Activated CD8-positive, alpha-beta memory T cell treated with anti-CD3 and anti-CD28 coated beads, Interleukin-2, amount 10 ng/mL, durations not matched to agents 7 days and 5 days (primary cell): ENCODE measurements around the gene SGPL1. TPM values are rescaled to one million over a fixed set of nuclear protein-coding genes. Genes with fewer than 3 reads are reported as not detected.

ENCODE experiments used
- ATAC-seq: fragments of 150-1000 bp; cut with Tn5 transposase; one replicate; pipeline ENCODE4 v1.10.0; 2021; ENCODE audit warnings: moderate library complexity
- CTCF ChIA-PET: fragments of 350-600 bp; sonication (Branson Sonifier 250); formaldehyde crosslinking; loops from one replicate; lab custom pipeline; 2021; ENCODE audit warnings: antibody characterized with exemption; lab: Charles Lee
- DNase-seq: peaks from one replicate; pipeline ENCODE4 v3.0.0-alpha.2; 2020
- H3K27ac Mint-ChIP-seq: one replicate; pipeline ENCODE4 v1.8.0; 2021; ENCODE audit warnings: mild to moderate bottlenecking, mixed read lengths
- H3K27me3 Mint-ChIP-seq: one replicate; pipeline ENCODE4 v1.8.0; 2021; ENCODE audit warnings: mixed read lengths
- H3K36me3 Mint-ChIP-seq: one replicate; pipeline ENCODE4 v1.8.0; 2021; ENCODE audit warnings: mild to moderate bottlenecking, mixed read lengths
- H3K4me1 Mint-ChIP-seq: one replicate; pipeline ENCODE4 v1.8.0; 2021; ENCODE audit warnings: mixed read lengths
- H3K4me3 Mint-ChIP-seq: one replicate; pipeline ENCODE4 v1.8.0; 2021; ENCODE audit warnings: mild to moderate bottlenecking, moderate library complexity, mixed read lengths
- H3K9me3 Mint-ChIP-seq: one replicate; pipeline ENCODE4 v1.8.0; 2022; ENCODE audit warnings: low read depth, mixed read lengths
- total RNA-seq, 2 experiments: library from RNA; stranded (reverse); gene quantifications; one replicate each; pipeline ENCODE4 v1.2.3, GENCODE V29; 2021

The SGPL1 gene
- total RNA-seq, 2 experiments from 2014 or later: 22.5 to 29.3 TPM

DNA sequence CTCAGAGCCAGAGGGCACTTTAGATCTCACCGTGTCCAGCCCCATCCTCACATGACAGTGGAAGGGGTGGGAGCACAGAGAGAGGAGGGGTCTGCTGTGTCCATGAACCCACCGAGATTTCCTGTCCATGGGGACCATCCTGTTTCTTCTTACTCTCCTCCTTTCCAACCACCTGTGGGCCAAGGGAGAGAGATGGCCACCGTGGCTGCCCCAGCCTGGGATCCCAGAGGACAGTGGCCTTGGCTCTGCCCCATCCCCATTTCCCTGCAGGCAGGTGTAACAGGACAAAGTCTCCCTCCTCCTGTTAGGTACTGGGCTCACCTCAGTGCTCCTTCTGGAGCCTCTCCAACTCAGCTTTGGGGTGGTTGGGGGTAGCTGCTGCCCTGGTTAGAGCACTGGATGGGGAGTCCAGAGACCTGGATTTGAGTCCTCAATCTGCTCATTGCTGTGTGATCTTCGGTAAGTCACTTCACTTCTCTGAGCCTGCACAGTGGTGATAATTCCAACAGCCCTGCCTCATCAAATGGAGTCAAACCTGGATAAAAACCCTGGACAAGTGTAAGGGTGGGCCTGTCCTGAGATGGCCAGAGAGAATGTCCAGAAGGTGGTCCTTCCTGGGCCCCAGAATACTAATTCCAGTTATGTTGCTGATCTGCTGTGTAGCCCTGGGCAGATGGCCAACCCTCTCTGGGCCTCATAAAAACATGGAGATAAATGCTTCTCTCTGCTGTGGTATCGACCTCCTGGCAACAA is 90.5 kb downstream of the SGPL1 start:
- Mint-ChIP-seq H3K4me3 (no peak overlapping the region), H3K27me3 (peaks cover 3% of the 10 kb centered on the region), H3K4me1 (no peaks in the 10 kb centered on the region), H3K27ac (no peak overlapping the region), H3K9me3 (no peaks in the 10 kb centered on the region), H3K36me3 (no peaks in the 10 kb centered on the region)
- ATAC-seq: no peak
- DNase-seq: no peak
- CTCF ChIA-PET: interaction anchor here (0.6 to 1.2 kb wide), 3 partner anchors 17 to 28 kb away, joined by 3 read pairs; no protein-coding TSS in a partner anchor

DNA sequence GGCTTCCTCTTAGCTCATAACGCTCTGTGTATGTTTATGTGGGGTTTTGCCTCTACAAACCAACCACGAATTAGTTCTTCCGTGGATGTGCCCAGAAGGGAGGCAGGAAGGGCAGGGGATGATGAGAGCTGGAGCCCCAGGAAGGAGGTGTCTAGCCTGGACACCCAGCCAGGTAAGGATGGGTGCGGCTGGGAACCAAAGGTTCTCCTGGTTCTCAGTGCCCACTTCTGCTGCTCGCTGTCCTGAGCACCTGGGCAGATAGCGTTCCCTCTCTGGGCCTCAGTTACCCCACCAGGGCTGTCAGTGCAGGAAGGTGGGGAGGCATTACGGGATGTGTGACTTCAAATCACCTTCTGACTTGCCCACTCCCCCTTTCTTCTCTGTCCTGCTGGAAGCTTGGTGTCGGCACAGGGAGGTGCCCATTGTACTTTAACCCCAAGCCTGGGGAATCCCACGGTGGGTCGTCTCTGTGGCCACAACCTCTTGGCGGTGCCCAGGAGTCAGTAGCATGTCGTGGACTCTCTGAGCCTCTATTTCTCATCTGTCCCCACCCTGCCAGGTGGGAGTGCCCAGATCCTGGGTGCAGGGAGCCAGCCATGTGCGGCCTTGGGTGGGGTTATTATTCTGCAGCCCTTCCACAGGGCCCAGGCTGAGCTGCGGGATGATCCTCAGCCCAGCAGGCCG is 91.3 kb downstream of the SGPL1 start:
- CTCF ChIA-PET: interaction anchor here (0.6 to 1.2 kb wide), 2 partner anchors 16 to 23 kb away, joined by 3 read pairs; no protein-coding TSS in a partner anchor
- ATAC-seq: no peak
- H3K36me3 Mint-ChIP-seq: no peaks in the 10 kb centered on the region

DNA sequence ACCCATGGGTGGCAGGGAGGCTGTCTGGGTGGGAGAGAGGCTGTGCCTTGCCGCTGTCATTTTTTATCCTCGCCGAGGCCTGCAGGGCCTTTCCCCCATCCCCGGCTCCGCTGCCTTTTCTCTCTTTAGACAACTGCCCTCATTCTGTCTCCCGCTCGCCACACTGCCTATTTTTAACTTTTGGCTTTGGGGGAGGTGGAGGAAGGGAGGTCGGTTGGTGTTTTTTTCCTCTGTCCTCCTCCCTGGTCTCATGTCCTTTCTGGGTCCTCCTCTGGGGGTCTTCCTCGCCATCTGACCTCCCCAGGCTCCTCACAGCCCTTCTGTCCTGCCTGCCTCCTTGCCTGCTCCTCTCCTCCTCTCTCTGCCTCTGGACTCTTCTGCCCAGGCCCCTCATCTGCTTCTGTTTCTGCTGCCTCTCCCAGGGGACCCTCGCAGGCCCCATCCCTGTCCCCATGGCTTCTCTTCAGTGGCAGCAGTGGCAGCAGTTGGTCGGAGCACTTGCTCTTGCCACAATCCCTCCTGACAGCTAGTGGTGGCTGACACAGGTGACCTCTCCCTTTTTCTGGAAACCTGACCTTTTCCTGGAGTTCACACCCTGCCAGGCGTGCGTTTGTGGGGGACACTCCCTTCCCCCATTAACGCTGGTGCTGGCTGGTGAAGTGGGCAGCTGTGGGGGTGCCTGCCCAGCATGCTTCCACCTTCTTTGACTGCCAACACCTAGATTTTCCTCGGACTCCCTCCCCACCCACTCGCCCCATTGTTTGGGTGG is 92.1 kb downstream of the SGPL1 start:
- ATAC-seq (no peak), DNase-seq (no peak)
- H3K9me3 Mint-ChIP-seq: no peaks in the 10 kb centered on the region
- H3K27ac Mint-ChIP-seq: no peak overlapping the region
- peaks cover 3% of the 10 kb centered on the region for H3K27me3 Mint-ChIP-seq
- no peaks in the 10 kb centered on the region for H3K4me1 Mint-ChIP-seq
- CTCF ChIA-PET: no interaction called here
- no peak overlapping the region for H3K4me3 Mint-ChIP-seq
- no peaks in the 10 kb centered on the region for H3K36me3 Mint-ChIP-seq

More for the DNA sequence above, 91.3 kb downstream of the SGPL1 start:
- no peak overlapping the region for H3K4me3 Mint-ChIP-seq
- no peak overlapping the region for H3K27ac Mint-ChIP-seq
- no peaks in the 10 kb centered on the region for H3K9me3 Mint-ChIP-seq
- no peak for DNase-seq
- no peaks in the 10 kb centered on the region for H3K4me1 Mint-ChIP-seq
- peaks cover 3% of the 10 kb centered on the region for H3K27me3 Mint-ChIP-seq

DNA sequence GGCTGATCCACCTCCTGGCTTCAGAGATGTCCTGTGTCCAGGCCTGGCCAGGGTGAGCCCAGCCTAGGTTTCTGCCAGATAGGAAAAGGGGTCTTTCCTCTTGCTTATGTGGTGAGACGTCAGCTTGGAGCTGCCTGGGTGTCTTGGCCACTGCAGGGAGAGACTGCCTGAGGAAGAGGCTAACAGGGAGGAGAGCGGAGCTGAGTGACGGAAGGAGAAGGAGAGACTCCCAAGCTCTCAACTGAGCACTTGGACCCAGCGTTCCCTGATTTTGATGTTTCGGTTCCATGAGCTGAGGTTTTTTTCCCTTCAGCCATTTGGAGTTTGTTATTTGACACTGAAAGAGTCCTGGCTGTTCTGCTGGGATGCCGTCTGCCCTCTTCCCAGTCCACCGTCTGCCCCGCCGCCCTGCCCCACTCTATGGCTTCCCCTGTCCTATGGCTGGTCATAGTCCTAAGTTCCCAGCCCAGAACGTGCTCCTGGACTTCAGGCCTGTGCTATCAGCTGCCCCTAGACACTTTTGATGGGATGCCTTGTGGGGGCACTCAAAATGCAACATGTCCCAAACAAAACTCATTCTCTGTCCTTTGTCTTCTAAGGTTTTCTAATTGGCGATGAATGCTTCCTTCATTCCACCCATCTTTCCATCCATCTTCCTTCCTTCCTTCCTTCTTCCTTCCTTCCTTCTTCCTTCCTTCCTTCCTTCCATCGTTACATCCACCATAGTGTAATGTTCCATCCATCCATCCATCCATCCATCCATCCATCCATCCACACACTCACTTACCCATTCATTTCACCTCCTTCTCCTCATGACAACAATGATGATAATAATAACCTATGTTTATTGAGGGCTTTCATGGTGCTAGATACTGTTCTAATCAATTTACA is 92.9 kb downstream of the SGPL1 start:
- ATAC-seq: no peak
- Mint-ChIP-seq H3K27ac (no peak overlapping the region), H3K4me3 (no peak overlapping the region), H3K36me3 (no peaks in the 10 kb centered on the region), H3K27me3 (peaks cover 6% of the 10 kb centered on the region), H3K4me1 (no peaks in the 10 kb centered on the region), H3K9me3 (no peaks in the 10 kb centered on the region)
- CTCF ChIA-PET: no interaction called here
- DNase-seq: no peak

DNA sequence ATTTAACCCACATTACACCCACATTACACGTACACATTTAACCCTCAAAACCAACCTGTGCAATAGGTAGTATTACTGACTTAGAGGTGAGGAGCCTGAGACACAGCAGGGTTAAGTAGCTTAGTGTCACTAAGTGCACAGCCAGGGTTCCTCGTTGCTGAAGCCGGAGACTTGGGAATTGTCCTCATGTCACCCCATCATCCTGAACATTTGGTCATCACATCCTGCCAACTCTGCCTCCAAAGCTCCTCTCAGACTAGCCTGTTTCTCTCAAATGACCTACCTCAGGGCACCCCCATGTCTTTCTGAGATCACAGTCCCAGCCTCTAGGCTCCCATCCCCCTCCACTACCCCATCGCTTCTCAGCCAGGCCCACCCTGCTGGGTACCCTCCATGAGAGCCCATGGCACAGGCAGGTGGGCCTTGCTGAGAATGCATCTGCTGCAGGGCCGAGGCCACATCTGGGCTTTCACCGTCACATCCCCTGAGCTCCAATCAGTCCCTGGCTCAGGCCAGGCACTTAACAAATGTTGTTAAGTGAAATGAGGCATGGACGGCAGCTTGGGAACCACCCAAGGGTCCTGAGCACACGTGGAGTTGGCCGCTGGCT is 93.7 kb downstream of the SGPL1 start:
- H3K36me3 Mint-ChIP-seq: no peaks in the 10 kb centered on the region
- H3K27ac Mint-ChIP-seq: no peak overlapping the region
- H3K4me3 Mint-ChIP-seq: no peak overlapping the region
- peaks cover 6% of the 10 kb centered on the region for H3K27me3 Mint-ChIP-seq
- CTCF ChIA-PET: no interaction called here
- H3K4me1 Mint-ChIP-seq: no peaks in the 10 kb centered on the region
- ATAC-seq (no peak), DNase-seq (no peak)
- H3K9me3 Mint-ChIP-seq: no peaks in the 10 kb centered on the region

DNA sequence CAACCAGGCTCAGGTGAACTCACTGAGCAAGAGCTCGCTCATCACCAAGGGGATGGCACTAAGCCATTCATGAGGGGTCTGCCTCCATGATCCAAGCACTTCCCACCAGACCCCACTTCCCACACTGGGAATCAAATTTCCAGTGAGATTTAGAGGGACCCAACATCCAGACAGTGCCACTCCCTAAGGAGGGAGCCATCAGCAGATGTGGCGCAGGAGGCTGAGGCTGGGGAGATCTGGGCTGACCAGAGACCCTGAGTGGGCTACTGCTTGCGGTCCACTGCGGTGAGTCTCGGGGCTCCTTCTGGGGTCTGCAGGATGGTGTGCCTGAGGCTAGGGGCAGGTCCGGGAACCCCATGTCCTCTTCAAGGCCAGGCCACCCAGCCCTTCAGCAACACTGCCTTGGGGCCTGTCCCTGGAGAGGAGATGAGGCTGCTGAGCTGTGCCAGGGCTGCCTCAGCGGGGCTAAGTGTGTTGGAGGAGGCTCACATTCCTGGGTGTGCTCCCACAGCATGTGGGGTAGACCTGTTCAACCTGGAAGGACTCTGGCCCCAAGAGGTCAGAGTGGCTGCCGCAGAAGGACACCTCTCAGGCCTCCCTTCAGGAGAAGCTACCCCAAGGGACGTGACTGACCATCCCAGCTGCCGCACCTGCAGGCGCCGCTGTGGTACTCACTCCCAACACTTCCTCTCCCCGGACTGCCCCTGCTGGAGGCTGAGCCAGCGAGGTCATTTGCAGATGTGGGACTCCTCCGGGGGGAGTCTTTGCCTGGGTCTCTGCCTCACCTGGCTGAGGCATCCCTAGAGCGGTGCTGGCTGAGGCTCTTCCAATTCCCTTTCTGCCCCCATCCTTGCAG is 95.0 kb downstream of the SGPL1 start:
- H3K36me3 Mint-ChIP-seq: no peaks in the 10 kb centered on the region
- H3K4me1 Mint-ChIP-seq: no peaks in the 10 kb centered on the region
- no peak for DNase-seq
- H3K4me3 Mint-ChIP-seq: no peak overlapping the region
- CTCF ChIA-PET: no interaction called here
- peaks cover 4% of the 10 kb centered on the region for H3K27me3 Mint-ChIP-seq
- no peak for ATAC-seq
- no peak overlapping the region for H3K27ac Mint-ChIP-seq
- no peaks in the 10 kb centered on the region for H3K9me3 Mint-ChIP-seq

DNA sequence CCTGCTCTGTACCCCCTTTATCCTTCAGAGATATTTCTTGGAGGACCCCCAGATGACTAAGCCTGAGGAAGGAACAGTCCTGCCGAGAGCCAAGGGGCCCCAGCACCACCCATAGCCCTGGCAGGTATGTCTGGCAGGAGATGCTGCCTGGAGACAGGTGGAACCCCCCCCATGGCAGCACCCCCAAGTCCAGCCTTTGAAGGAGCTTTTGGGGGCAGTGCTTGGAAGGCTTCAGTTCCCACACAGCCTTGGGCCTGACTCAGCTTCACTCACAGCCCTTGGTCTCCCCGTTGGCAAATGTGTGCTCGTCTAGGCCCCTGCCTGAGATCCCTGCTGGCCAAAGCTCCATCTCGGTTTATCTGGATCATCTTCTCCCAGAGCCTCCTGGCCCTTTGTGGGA is 95.6 kb downstream of the SGPL1 start:
- H3K27ac Mint-ChIP-seq: no peak overlapping the region
- no peak overlapping the region for H3K4me3 Mint-ChIP-seq
- no peak for ATAC-seq
- CTCF ChIA-PET: no interaction called here
- DNase-seq: no peak
- no peaks in the 10 kb centered on the region for H3K4me1 Mint-ChIP-seq
- no peaks in the 10 kb centered on the region for H3K9me3 Mint-ChIP-seq
- no peaks in the 10 kb centered on the region for H3K36me3 Mint-ChIP-seq
- peaks cover 5% of the 10 kb centered on the region for H3K27me3 Mint-ChIP-seq

DNA sequence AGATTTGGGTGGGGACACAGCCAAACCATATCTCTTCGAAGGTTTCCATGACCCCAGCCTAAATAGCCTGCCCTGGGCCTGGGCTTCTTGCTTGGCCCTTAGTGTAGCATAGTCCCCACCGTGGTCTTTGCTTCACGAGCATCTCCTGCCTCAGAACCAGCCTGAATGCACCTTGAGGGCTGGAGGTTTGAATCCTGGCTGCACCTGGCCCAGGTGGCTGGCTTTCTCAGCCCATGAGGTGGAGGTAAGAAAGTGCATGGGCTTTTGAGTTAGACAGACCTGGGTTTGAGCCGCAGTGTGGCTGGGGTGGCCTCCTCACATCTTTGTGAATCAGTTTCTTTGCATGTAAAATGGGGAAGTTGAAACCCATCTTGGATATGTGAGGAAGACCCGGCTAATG is 96.8 kb downstream of the SGPL1 start:
- no peak for DNase-seq
- CTCF ChIA-PET: no interaction called here
- ATAC-seq: no peak
- Mint-ChIP-seq H3K27me3 (peaks cover 5% of the 10 kb centered on the region), H3K9me3 (no peaks in the 10 kb centered on the region), H3K4me3 (no peak overlapping the region), H3K36me3 (no peaks in the 10 kb centered on the region), H3K4me1 (no peaks in the 10 kb centered on the region), H3K27ac (no peak overlapping the region)

DNA sequence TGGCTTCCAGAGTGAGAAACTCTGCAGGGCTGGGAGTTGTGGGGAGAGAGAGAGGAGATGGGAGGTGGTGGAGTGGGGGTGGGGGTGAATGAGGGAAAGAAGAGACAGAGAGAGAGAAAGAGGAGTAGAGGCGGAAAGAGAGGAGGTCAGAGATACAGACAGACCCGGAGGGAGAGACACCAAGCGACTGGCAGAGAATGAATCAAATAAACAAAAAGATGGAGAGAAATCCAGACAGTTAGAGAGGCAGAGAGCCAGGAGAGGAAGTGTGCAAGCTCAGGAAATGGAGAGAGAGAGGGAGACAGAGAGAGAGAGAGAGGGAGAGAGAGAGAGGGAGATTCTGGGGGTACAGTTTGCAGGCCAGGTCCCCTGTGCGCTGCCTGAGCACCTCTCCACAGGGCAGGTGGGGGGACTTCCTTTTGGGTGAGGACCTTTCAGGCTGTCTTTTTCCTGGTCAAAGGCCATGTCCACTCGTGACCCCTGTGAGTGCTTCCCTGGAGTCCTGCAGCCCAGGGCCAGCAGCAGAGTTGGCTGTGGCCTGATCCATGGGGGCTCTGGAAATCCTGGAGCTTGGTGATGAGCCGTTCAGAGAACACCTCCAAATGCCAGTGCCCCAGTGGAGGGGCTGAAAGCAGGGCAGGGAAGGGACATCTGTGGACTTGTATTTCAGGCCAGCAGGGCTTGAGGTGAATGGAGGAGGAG is 97.6 kb downstream of the SGPL1 start:
- Mint-ChIP-seq H3K27me3 (peaks cover 5% of the 10 kb centered on the region), H3K27ac (no peak overlapping the region), H3K4me1 (no peaks in the 10 kb centered on the region), H3K36me3 (no peaks in the 10 kb centered on the region), H3K9me3 (no peaks in the 10 kb centered on the region), H3K4me3 (no peak overlapping the region)
- DNase-seq (no peak), ATAC-seq (no peak)
- CTCF ChIA-PET: no interaction called here

DNA sequence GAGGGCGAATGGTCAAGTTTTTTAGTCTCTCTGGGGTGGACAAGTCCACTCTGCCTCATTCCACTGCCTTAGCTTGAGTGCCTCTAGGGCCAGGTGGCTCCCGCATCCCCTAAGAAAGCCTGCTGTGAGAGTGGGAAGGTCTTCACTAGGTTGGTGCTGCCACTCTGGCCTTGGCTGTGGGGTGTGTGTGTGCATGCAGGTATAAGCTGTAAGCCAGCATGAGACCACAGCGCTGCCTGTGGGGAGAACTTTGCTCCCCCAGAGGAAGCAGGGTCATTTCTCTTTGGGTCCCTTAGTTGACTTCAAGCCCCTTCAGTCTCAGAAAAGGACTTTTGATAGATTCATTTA is 98.1 kb downstream of the SGPL1 start:
- no peak overlapping the region for H3K27ac Mint-ChIP-seq

DNA sequence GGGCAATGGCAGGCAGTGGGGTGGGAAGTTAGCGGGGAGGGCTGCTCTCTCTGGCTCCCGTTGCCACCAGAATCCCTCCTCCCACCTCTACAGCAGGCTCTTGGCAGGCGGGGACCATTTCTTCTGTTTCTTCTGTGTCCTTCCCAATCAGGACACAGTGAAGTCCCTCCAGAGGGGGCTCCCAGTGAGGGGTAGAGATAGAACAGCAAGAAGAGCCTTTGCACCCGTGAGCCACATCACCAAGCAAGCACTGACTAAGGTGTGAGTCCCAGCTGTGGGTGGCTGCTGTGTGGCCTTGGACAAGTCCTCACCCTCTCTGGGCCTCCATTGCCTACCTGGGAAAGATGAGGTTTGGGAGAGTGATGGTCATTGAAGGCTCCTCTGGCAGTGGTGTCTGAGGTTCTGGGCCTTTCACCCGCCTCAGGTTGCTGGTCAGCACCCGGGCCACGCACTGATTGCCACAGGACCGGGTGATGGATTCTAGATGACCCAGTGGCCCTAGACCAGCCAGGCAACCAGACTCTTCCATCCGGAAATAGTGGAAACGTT is 98.6 kb downstream of the SGPL1 start:
- DNase-seq (no peak), ATAC-seq (no peak)
- H3K27me3 Mint-ChIP-seq: peaks cover 5% of the 10 kb centered on the region
- no peak overlapping the region for H3K4me3 Mint-ChIP-seq
- no peaks in the 10 kb centered on the region for H3K4me1 Mint-ChIP-seq
- CTCF ChIA-PET: no interaction called here
- no peak overlapping the region for H3K27ac Mint-ChIP-seq
- no peaks in the 10 kb centered on the region for H3K36me3 Mint-ChIP-seq
- H3K9me3 Mint-ChIP-seq: no peaks in the 10 kb centered on the region

More for the DNA sequence above, 98.1 kb downstream of the SGPL1 start:
- CTCF ChIA-PET: no interaction called here
- Mint-ChIP-seq H3K9me3 (no peaks in the 10 kb centered on the region), H3K4me3 (no peak overlapping the region), H3K36me3 (no peaks in the 10 kb centered on the region), H3K4me1 (no peaks in the 10 kb centered on the region), H3K27me3 (peaks cover 5% of the 10 kb centered on the region)
- ATAC-seq (no peak), DNase-seq (no peak)
